Glutamatergic neuron (in vitro differentiated cells): Measurements from ENCODE around the gene OBP2B. TPM values are rescaled to one million over a fixed set of nuclear protein-coding genes. Genes with fewer than 3 reads are reported as not detected.
"Not testable (repeated sequence)": the region's sequence is repeated elsewhere in the genome, so short reads cannot be mapped to it uniquely, and the experiment has no call there.

Experiments
- DNase-seq: peaks from one replicate; pipeline ENCODE4 v3.0.0; 2022
- H3K27ac Mint-ChIP-seq: one replicate; pipeline ENCODE4 v1.8.0; 2020; ENCODE audit warnings: mild to moderate bottlenecking, mixed read lengths, inconsistent platforms; ENCODE audit not compliant: unreplicated experiment
- H3K27me3 Mint-ChIP-seq: one replicate; pipeline ENCODE4 v1.8.0; 2020; ENCODE audit warnings: mild to moderate bottlenecking, moderate library complexity, mixed read lengths, inconsistent platforms; ENCODE audit not compliant: unreplicated experiment
- H3K36me3 Mint-ChIP-seq: one replicate; pipeline ENCODE4 v1.8.0; 2020; ENCODE audit warnings: mild to moderate bottlenecking, mixed read lengths, inconsistent platforms; ENCODE audit not compliant: unreplicated experiment
- H3K4me1 Mint-ChIP-seq: one replicate; pipeline ENCODE4 v1.8.0; 2020; ENCODE audit warnings: mild to moderate bottlenecking, low read depth, mixed read lengths, inconsistent platforms; ENCODE audit not compliant: unreplicated experiment
- H3K4me3 Mint-ChIP-seq: one replicate; pipeline ENCODE4 v1.8.0; 2020; ENCODE audit warnings: mild to moderate bottlenecking, mixed read lengths, inconsistent platforms; ENCODE audit not compliant: unreplicated experiment
- H3K9me3 Mint-ChIP-seq: one replicate; pipeline ENCODE4 v1.8.0; 2020; ENCODE audit warnings: mild to moderate bottlenecking, moderate library complexity, mixed read lengths, inconsistent platforms; ENCODE audit not compliant: unreplicated experiment
- CTCF ChIP-seq: fragments of 200-600 bp; sonication (generic); IDR thresholded peaks from one replicate; pipeline ENCODE4 v1.5.0; 2021; ENCODE audit not compliant: partially characterized antibody, unreplicated experiment
- total RNA-seq: library from RNA; stranded (reverse); fragmentation: NEBNext Ultra II Directional; extraction: Animal tissue kit (Norgen Biotek cat#: 25700); gene quantifications from one replicate; pipeline ENCODE4 v1.2.1, GENCODE V29; 2021; ENCODE audit not compliant: unreplicated experiment

Gene OBP2B
- total RNA-seq, 1 donor from 2014 or later, result not detected

GRCh38 chr9:133255371-133256135 lies 46.5 kb upstream of the OBP2B start:
- no peak for DNase-seq
- Mint-ChIP-seq H3K36me3 (peaks cover 4% of the 10 kb centered on the region), H3K27ac (no peak overlapping the region), H3K27me3 (peaks cover 3% of the 10 kb centered on the region), H3K9me3 (no peaks in the 10 kb centered on the region), H3K4me3 (no peak overlapping the region), H3K4me1 (no peaks in the 10 kb centered on the region)
- no peak for TF ChIP-seq CTCF

- peaks cover 3% of the 10 kb centered on the region for H3K27me3 Mint-ChIP-seq
- peaks cover 6% of the 10 kb centered on the region for H3K36me3 Mint-ChIP-seq
- H3K4me1 Mint-ChIP-seq, result no peaks in the 10 kb centered on the region
- no peak overlapping the region for H3K4me3 Mint-ChIP-seq
- no peak for DNase-seq
- no peak overlapping the region for H3K27ac Mint-ChIP-seq
- TF ChIP-seq CTCF, result no peak
- H3K9me3 Mint-ChIP-seq, result no peaks in the 10 kb centered on the region
These were observed 45.4 kb upstream of the OBP2B start for GRCh38 chr9:133254471-133254870.

GRCh38 chr9:133253268-133253667 lies 44.2 kb upstream of the OBP2B start:
- no peak overlapping the region for H3K4me3 Mint-ChIP-seq
- H3K27me3 Mint-ChIP-seq, result peaks cover 3% of the 10 kb centered on the region
- no peaks in the 10 kb centered on the region for H3K4me1 Mint-ChIP-seq
- H3K36me3 Mint-ChIP-seq, result peaks cover 6% of the 10 kb centered on the region
- DNase-seq, result no peak
- H3K9me3 Mint-ChIP-seq, result no peaks in the 10 kb centered on the region
- no peak overlapping the region for H3K27ac Mint-ChIP-seq
- no peak for TF ChIP-seq CTCF

GRCh38 chr9:133252301-133253020 lies 43.4 kb upstream of the OBP2B start:
- peaks cover 3% of the 10 kb centered on the region for H3K27me3 Mint-ChIP-seq
- TF ChIP-seq CTCF, result no peak
- H3K36me3 Mint-ChIP-seq, result peaks cover 6% of the 10 kb centered on the region
- no peak overlapping the region for H3K27ac Mint-ChIP-seq
- no peaks in the 10 kb centered on the region for H3K4me1 Mint-ChIP-seq
- H3K4me3 Mint-ChIP-seq, result no peak overlapping the region
- no peak for DNase-seq
- no peaks in the 10 kb centered on the region for H3K9me3 Mint-ChIP-seq

GRCh38 chr9:133251773-133252172 lies 42.7 kb upstream of the OBP2B start:
- no peak for TF ChIP-seq CTCF
- peaks cover 3% of the 10 kb centered on the region for H3K27me3 Mint-ChIP-seq
- H3K27ac Mint-ChIP-seq, result no peak overlapping the region
- no peaks in the 10 kb centered on the region for H3K9me3 Mint-ChIP-seq
- peaks cover 6% of the 10 kb centered on the region for H3K36me3 Mint-ChIP-seq
- H3K4me3 Mint-ChIP-seq, result no peak overlapping the region
- no peaks in the 10 kb centered on the region for H3K4me1 Mint-ChIP-seq
- DNase-seq, result no peak

- not testable (repeated sequence) for H3K4me1 Mint-ChIP-seq, DNase-seq, H3K36me3 Mint-ChIP-seq, H3K27ac Mint-ChIP-seq, H3K27me3 Mint-ChIP-seq, H3K4me3 Mint-ChIP-seq, H3K9me3 Mint-ChIP-seq
These were observed 42.2 kb upstream of the OBP2B start for GRCh38 chr9:133251221-133251620.
